Activated CD8-positive, alpha-beta memory T cell treated with anti-CD3 and anti-CD28 coated beads, Interleukin-2, amount 50 U/mL, for 1 hour (primary cell): ENCODE results near the gene IL24.
A peak's percentile ranks its signal among the peaks of the same experiment; 100 is the strongest.
"Not testable (repeated sequence)": the region's sequence is repeated elsewhere in the genome, so short reads cannot be mapped to it uniquely, and the experiment has no call there.

Source experiments
- DNase-seq: peaks from one replicate; pipeline ENCODE4 v3.0.0-alpha.2; 2020; ENCODE audit errors: extremely low read depth

Gene IL24

GRCh38 chr1:206904423-206905142, 7.3 kb downstream of the IL24 start:
- DNase-seq = no peak

- DNase-seq = no peak
These were observed 8.3 kb downstream of the IL24 start for GRCh38 chr1:206905295-206906164.

GRCh38 chr1:206907304-206907991, 10.2 kb downstream of the IL24 start:
- no peak for DNase-seq

GRCh38 chr1:206908038-206908437, 10.8 kb downstream of the IL24 start:
- DNase-seq = no peak

GRCh38 chr1:206909161-206909882, 12.1 kb downstream of the IL24 start:
- DNase-seq = no peak

GRCh38 chr1:206909883-206910318, 12.7 kb downstream of the IL24 start:
- no peak for DNase-seq

GRCh38 chr1:206911064-206911663, 13.9 kb downstream of the IL24 start:
- no peak for DNase-seq

GRCh38 chr1:206912445-206913095, 15.3 kb downstream of the IL24 start:
- DNase-seq = no peak

- DNase-seq = no peak
These were observed 16.7 kb downstream of the IL24 start for GRCh38 chr1:206913766-206914537.

- no peak for DNase-seq
These were observed 17.9 kb downstream of the IL24 start for GRCh38 chr1:206915030-206915735.

GRCh38 chr1:206916000-206916709, 18.9 kb downstream of the IL24 start:
- no peak for DNase-seq

- no peak for DNase-seq
These were observed 20.8 kb downstream of the IL24 start for GRCh38 chr1:206918076-206918475.

- DNase-seq = no peak
These were observed 24.6 kb downstream of the IL24 start, which contains the start of gene FCMR for GRCh38 chr1:206921772-206922265. FCMR (minus strand) TSS chr1:206921941; CDS start chr1:206921854, 87 bp downstream.

GRCh38 chr1:206922524-206922923, 25.3 kb downstream of the IL24 start:
- DNase-seq = no peak

- peak; percentile 65 for DNase-seq
These were observed 26.0 kb downstream of the IL24 start for GRCh38 chr1:206923009-206923960.

GRCh38 chr1:206923961-206924557, 26.8 kb downstream of the IL24 start:
- not testable (repeated sequence) for DNase-seq

GRCh38 chr1:206924592-206925105, 27.4 kb downstream of the IL24 start:
- no peak for DNase-seq
